HepG2 (cell line): ENCODE measurements around the gene SNIP1. TPM values are rescaled to one million over a fixed set of nuclear protein-coding genes. Genes with fewer than 3 reads are reported as not detected.
"Not testable (repeated sequence)": the region's sequence is repeated elsewhere in the genome, so short reads cannot be mapped to it uniquely, and the experiment has no call there.

Experiments used
- ATAC-seq: fragments of 200-7000 bp; cut with Tn5 transposase; 3 replicates; pipeline ENCODE4 v1.9.1; 2020; ENCODE audit warnings: mild to moderate bottlenecking, moderate library complexity
- BruUV-seq: library from RNA; stranded (reverse); fragments of 400-500 nt; replicated peaks from 2 replicates; lab custom pipeline; 2021; lab: Mats Ljungman, UMichigan
- CTCF ChIA-PET: fragments of 300-600 bp; formaldehyde crosslinking; extraction: SDS; loops from one replicate; lab custom pipeline; 2021; ENCODE audit warnings: low total read pairs, inconsistent platforms, low intra/inter-chr PET ratio; lab: Yijun Ruan, JAX
- POLR2A ChIA-PET: fragments of 350-600 bp; sonication (Branson Sonifier 250); formaldehyde crosslinking; loops from one replicate; lab custom pipeline; 2020; ENCODE audit warnings: antibody characterized with exemption, inconsistent platforms; lab: Yijun Ruan, JAX
- DNase-seq: peaks from one replicate; pipeline ENCODE4 v3.0.0-alpha.2; 2015; ENCODE audit warnings: low spot score
- FAIRE-seq: peaks from 3 replicates; lab custom pipeline; 2011; peaks lifted over from hg19 to GRCh38; lab: Jason Lieb, UNC
- H2AFZ ChIP-seq: one replicate; pipeline ENCODE4 v1.6.1; 2011; ENCODE audit warnings: low read length, inconsistent platforms
- H3K27ac ChIP-seq: fragments of 300-600 bp; 3 replicates; pipeline ENCODE4 v1.8.0; 2011; ENCODE audit warnings: mixed run types, mild to moderate bottlenecking, mixed read lengths, low read length, inconsistent platforms; ENCODE audit not compliant: insufficient read depth; ENCODE audit errors: extremely low read length
- H3K27me3 ChIP-seq, 2 experiments: fragments of 200-600 bp in 1 of 2; 2 replicates in 1 of 2; 3 replicates in 1 of 2; pipeline versions ENCODE4 v1.6.0 to v1.8.0; 2011; ENCODE audit warnings: low read length in 2 of 2, mild to moderate bottlenecking in 2 of 2, moderate library complexity in 2 of 2, inconsistent platforms in 1 of 2; ENCODE audit not compliant: insufficient read depth in 2 of 2, control insufficient read depth in 1 of 2
- H3K36me3 ChIP-seq, 2 experiments: fragments of 200-600 bp in 1 of 2; replicated peaks in 1 of 2; 2 replicates in 1 of 2; 3 replicates in 1 of 2; pipeline versions ENCODE4 v1.5.1 to v1.8.0; 2011; ENCODE audit warnings: low read length in 2 of 2, inconsistent platforms in 1 of 2; ENCODE audit not compliant: insufficient read depth in 2 of 2, control insufficient read depth in 1 of 2
- H3K4me1 ChIP-seq: 2 replicates; pipeline ENCODE4 v1.5.1; 2012; ENCODE audit warnings: low read length, inconsistent platforms; ENCODE audit not compliant: insufficient read depth
- H3K4me2 ChIP-seq: 2 replicates; pipeline ENCODE4 v1.6.0; 2011; ENCODE audit warnings: low read depth, low read length, inconsistent platforms
- H3K4me3 ChIP-seq, 3 experiments: fragments of 200-600 bp in 1 of 3; sonication (generic), shearing (Covaris generic) in 1 of 3; replicated peaks in 1 of 3; 2 replicates each; pipeline ENCODE4 v1.5.1; 2011 to 2016; ENCODE audit warnings: low read length in 3 of 3, inconsistent platforms in 2 of 3, low read depth in 2 of 3, mild to moderate bottlenecking in 2 of 3, control low read depth in 1 of 3, mixed read lengths in 1 of 3; ENCODE audit not compliant: insufficient read depth in 1 of 3
- H3K79me2 ChIP-seq: one replicate; pipeline ENCODE4 v1.6.1; 2011; ENCODE audit warnings: low read length, inconsistent platforms; ENCODE audit not compliant: insufficient read depth
- H3K9ac ChIP-seq: 2 replicates; pipeline ENCODE4 v1.6.0; 2011; ENCODE audit warnings: mild to moderate bottlenecking, low read depth, low read length, inconsistent platforms; ENCODE audit not compliant: insufficient read depth
- H3K9me3 ChIP-seq: 2 replicates; pipeline ENCODE4 v1.5.1; 2012; ENCODE audit warnings: mild to moderate bottlenecking, low read length
- H4K20me1 ChIP-seq: 2 replicates; pipeline ENCODE4 v1.6.0; 2011; ENCODE audit warnings: inconsistent platforms, mild to moderate bottlenecking, low read length, moderate library complexity; ENCODE audit not compliant: insufficient read depth
- GPN1 ChIP-seq: sonication (generic); formaldehyde crosslinking; IDR thresholded peaks from 2 replicates; pipeline ENCODE4 v1.5.1; 2020; ENCODE audit warnings: missing genetic modification reagents, borderline replicate concordance
- HBP1 ChIP-seq: IDR thresholded peaks from 2 replicates; pipeline ENCODE4 v1.6.1; 2016; ENCODE audit warnings: low read depth, control low read depth
- HOXD1 ChIP-seq: sonication (generic); formaldehyde crosslinking; IDR thresholded peaks from 2 replicates; pipeline ENCODE4 v1.5.0; 2020; ENCODE audit warnings: missing genetic modification reagents
- NFAT5 ChIP-seq: sonication (generic); formaldehyde crosslinking; IDR thresholded peaks from 2 replicates; pipeline ENCODE4 v1.4.0; 2020; ENCODE audit warnings: missing genetic modification reagents
- NPAS2 ChIP-seq: sonication (generic); formaldehyde crosslinking; IDR thresholded peaks from 2 replicates; pipeline ENCODE4 v1.8.0; 2022; ENCODE audit warnings: mild to moderate bottlenecking, missing genetic modification reagents, borderline replicate concordance
- ZNF30 ChIP-seq: sonication (generic); formaldehyde crosslinking; IDR thresholded peaks from 2 replicates; pipeline ENCODE4 v1.5.0; 2020; ENCODE audit warnings: mild to moderate bottlenecking, missing genetic modification reagents
- WGBS: methylation state at CpG from one replicate; pipeline ENCODE4 v1.1.6; 2017; ENCODE audit warnings: low lambda C conversion rate; 5-methylcytosine and 5-hydroxymethylcytosine counted together
- in situ Hi-C: cut with HindIII; loops from 2 replicates; pipeline ENCODE4 v1.10.0; 2017; ENCODE audit warnings: low pct_unique_long_range_greater_than_20kb; ENCODE audit not compliant: extremely low pct_ligation_motif_present
- intact Hi-C: fragments of 100-400 bp; cut with micrococcal nuclease; formaldehyde crosslinking; loops from one replicate; pipeline ENCODE4 v1.10.0; 2022; ENCODE audit not compliant: unreplicated experiment
- polyA plus RNA-seq, 8 experiments: library from polyadenylated mRNA; depleted of rRNA in 3 of 8; stranded (reverse) in 7 of 8; unstranded in 1 of 8; fragments of >200 nt; fragmentation: Illumina TruSeq in 4 of 8; extraction: Trizol in 4 of 8; gene quantifications; 2 replicates each; pipeline versions ENCODE4 v1.2.1 to v1.2.3, GENCODE V29; 2011 to 2016; ENCODE audit warnings: low read depth in 4 of 8, missing spikeins in 1 of 8, mixed read lengths in 1 of 8; ENCODE audit not compliant: insufficient read depth in 1 of 8
- total RNA-seq, 5 experiments: library from RNA; depleted of rRNA; stranded (reverse); fragments of >200 nt; fragmentation: Illumina TruSeq; extraction: Trizol; gene quantifications; 2 replicates each; pipeline ENCODE4 v1.2.3, GENCODE V29; 2016; ENCODE audit warnings: low read depth in 1 of 5

Gene SNIP1
- total and polyA plus RNA-seq, 2 of the 13 experiments (the other 11 are each of a cell fraction or from before 2014, with no cell fraction given), result 5.5 to 11.2 TPM

- H4K20me1 ChIP-seq, result no peaks in the 10 kb centered on the region
- no TSS peak for BruUV-seq
- in situ Hi-C loops, result no loop called here
- H3K27ac ChIP-seq, result no peak overlapping the region
- H3K9ac ChIP-seq, result no peak overlapping the region
- TF ChIP-seq ZNF30 (CRISPR knock-in tag), result no peak
- TF ChIP-seq HBP1 (CRISPR knock-in tag), result no peak
- TF ChIP-seq NFAT5 (CRISPR knock-in tag), result no peak
- TF ChIP-seq HOXD1 (CRISPR knock-in tag), result no peak
- TF ChIP-seq GPN1 (CRISPR knock-in tag), result no peak
- no peak for TF ChIP-seq NPAS2 (CRISPR knock-in tag)
- WGBS, result 100% methylated on average over 2 of the region's 2 CpGs
- H3K79me2 ChIP-seq, result peaks cover 2% of the 10 kb centered on the region
- H3K4me3 ChIP-seq, result no peak overlapping the region
- no peaks in the 10 kb centered on the region for H3K9me3 ChIP-seq
- H3K27me3 ChIP-seq, result no peaks in the 10 kb centered on the region
- no peak overlapping the region for H3K4me2 ChIP-seq
- FAIRE-seq (no peak), DNase-seq (no peak), ATAC-seq (no peak)
- peaks cover 17 to 62% of the 10 kb centered on the region in 2 experiments; a peak in 4 of 5 replicates for H3K36me3 ChIP-seq
- ChIA-PET POLR2A (interaction anchor here (1.5 kb wide), 1 partner anchor 33 kb away, joined by 3 read pairs; no protein-coding TSS in a partner anchor), CTCF (no interaction called here)
- H2AFZ ChIP-seq, result no peak overlapping the region
- intact Hi-C loops, result no loop called here
- H3K4me1 ChIP-seq, result peaks cover 13% of the 10 kb centered on the region
Measured at GRCh38 chr1:37506740-37507139, 47.4 kb downstream of the SNIP1 start.

- H3K27me3 ChIP-seq, DNase-seq, H3K4me3 ChIP-seq, H4K20me1 ChIP-seq, intact Hi-C loops, ATAC-seq, H3K9me3 ChIP-seq, FAIRE-seq, BruUV-seq, H3K27ac ChIP-seq, in situ Hi-C loops, CTCF ChIA-PET, H2AFZ ChIP-seq, H3K9ac ChIP-seq, H3K79me2 ChIP-seq, H3K4me2 ChIP-seq: not testable (repeated sequence)
- 88% methylated on average over 2 of the region's 2 CpGs for whole genome bisulfite sequencing
- Histone ChIP-seq H3K4me1 (peaks cover 16% of the 10 kb centered on the region), H3K36me3 (peaks cover 22 to 69% of the 10 kb centered on the region in 2 experiments; a peak in 4 of 5 replicates)
- POLR2A ChIA-PET, result interaction anchor here (0.7 to 2.4 kb wide), 3 partner anchors 12 to 27 kb away, joined by 3 to 10 read pairs (median 9); partner anchors contain the start of gene MEAF6
Measured at GRCh38 chr1:37502791-37503190, 51.3 kb downstream of the SNIP1 start.
